NB4 (cell line): ENCODE measurements around the gene SUSD5.

ENCODE experiments used
- MAX ChIP-seq: IDR thresholded peaks from 2 replicates; pipeline ENCODE4 v1.6.1; 2011; ENCODE audit warnings: low read depth, low read length
- MYC ChIP-seq: IDR thresholded peaks from 2 replicates; pipeline ENCODE4 v1.6.1; 2011; ENCODE audit warnings: low read depth, low read length
- POLR2A ChIP-seq: IDR thresholded peaks from 2 replicates; pipeline ENCODE4 v1.6.1; 2011; ENCODE audit warnings: mild to moderate bottlenecking; ENCODE audit not compliant: insufficient read length; ENCODE audit errors: extremely low read depth
- TF ChIP-seq, protein P1 (sequence below): IDR thresholded peaks from one replicate; pipeline ENCODE4 v1.5.1; 2012; ENCODE audit warnings: low read depth, low read length

GRCh38 chr3:33167716-33168336 lies 50.8 kb downstream of the SUSD5 start:
- TF ChIP-seq, protein P1, sequence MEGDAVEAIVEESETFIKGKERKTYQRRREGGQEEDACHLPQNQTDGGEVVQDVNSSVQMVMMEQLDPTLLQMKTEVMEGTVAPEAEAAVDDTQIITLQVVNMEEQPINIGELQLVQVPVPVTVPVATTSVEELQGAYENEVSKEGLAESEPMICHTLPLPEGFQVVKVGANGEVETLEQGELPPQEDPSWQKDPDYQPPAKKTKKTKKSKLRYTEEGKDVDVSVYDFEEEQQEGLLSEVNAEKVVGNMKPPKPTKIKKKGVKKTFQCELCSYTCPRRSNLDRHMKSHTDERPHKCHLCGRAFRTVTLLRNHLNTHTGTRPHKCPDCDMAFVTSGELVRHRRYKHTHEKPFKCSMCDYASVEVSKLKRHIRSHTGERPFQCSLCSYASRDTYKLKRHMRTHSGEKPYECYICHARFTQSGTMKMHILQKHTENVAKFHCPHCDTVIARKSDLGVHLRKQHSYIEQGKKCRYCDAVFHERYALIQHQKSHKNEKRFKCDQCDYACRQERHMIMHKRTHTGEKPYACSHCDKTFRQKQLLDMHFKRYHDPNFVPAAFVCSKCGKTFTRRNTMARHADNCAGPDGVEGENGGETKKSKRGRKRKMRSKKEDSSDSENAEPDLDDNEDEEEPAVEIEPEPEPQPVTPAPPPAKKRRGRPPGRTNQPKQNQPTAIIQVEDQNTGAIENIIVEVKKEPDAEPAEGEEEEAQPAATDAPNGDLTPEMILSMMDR, result no peak
- no peak for TF ChIP-seq POLR2A
- no peak for TF ChIP-seq MYC
- TF ChIP-seq MAX, result no peak
